ENCODE data around the gene DAAM1.

Gene DAAM1

GRCh38 chr14:59276235-59276634 lies 87.8 kb downstream of the DAAM1 start:
- no peak overlapping the region for H3K4me3 ChIP-seq (ENCODE audit: low read depth, low read length)
- no peak for TF ChIP-seq CTCF (conservative IDR thresholded peaks at IDR 0.05; ENCODE audit: low read depth, low read length)
- no peak for DNase-seq (ENCODE audit: low read depth)

- peak; percentile 30 for TF ChIP-seq CTCF (conservative IDR thresholded peaks at IDR 0.05; ENCODE audit: low read depth, low read length)
- H3K4me3 ChIP-seq (ENCODE audit: low read depth, low read length) = no peak overlapping the region
- peak; percentile 70 for DNase-seq (ENCODE audit: low read depth)
Observed at GRCh38 chr14:59277659-59278058, 89.2 kb downstream of the DAAM1 start.

- no peak overlapping the region for H3K4me3 ChIP-seq (ENCODE audit: low read depth, low read length)
- DNase-seq (ENCODE audit: low read depth) = peak; percentile 96
- no peak for TF ChIP-seq CTCF (conservative IDR thresholded peaks at IDR 0.05; ENCODE audit: low read depth, low read length)
Observed at GRCh38 chr14:59278111-59278510, 89.6 kb downstream of the DAAM1 start.

- no peak for TF ChIP-seq CTCF (conservative IDR thresholded peaks at IDR 0.05; ENCODE audit: low read depth, low read length)
- no peak overlapping the region for H3K4me3 ChIP-seq (ENCODE audit: low read depth, low read length)
- DNase-seq (ENCODE audit: low read depth) = no peak
Observed at GRCh38 chr14:59280961-59281360, 92.5 kb downstream of the DAAM1 start.

- no peak overlapping the region for H3K4me3 ChIP-seq (ENCODE audit: low read depth, low read length)
- peak; percentile 70 for DNase-seq (ENCODE audit: low read depth)
- TF ChIP-seq CTCF (conservative IDR thresholded peaks at IDR 0.05; ENCODE audit: low read depth, low read length) = no peak
Observed at GRCh38 chr14:59281609-59282377, 93.3 kb downstream of the DAAM1 start.

GRCh38 chr14:59282378-59282765 lies 93.9 kb downstream of the DAAM1 start:
- DNase-seq (ENCODE audit: low read depth) = peak; percentile 66
- TF ChIP-seq CTCF (conservative IDR thresholded peaks at IDR 0.05; ENCODE audit: low read depth, low read length) = no peak
- no peak overlapping the region for H3K4me3 ChIP-seq (ENCODE audit: low read depth, low read length)

GRCh38 chr14:59283361-59283760 lies 94.9 kb downstream of the DAAM1 start:
- no peak for TF ChIP-seq CTCF (conservative IDR thresholded peaks at IDR 0.05; ENCODE audit: low read depth, low read length)
- DNase-seq (ENCODE audit: low read depth) = peak; percentile 63
- no peak overlapping the region for H3K4me3 ChIP-seq (ENCODE audit: low read depth, low read length)

Measured in choroid plexus epithelial cell (primary cell).